ENCODE data around the gene CCNB3. TPM values are rescaled to one million over a fixed set of nuclear protein-coding genes. Genes with fewer than 3 reads are reported as not detected.

Gene CCNB3
- total RNA-seq, 1 experiment from 2014 or later = 0.35 TPM

DNA sequence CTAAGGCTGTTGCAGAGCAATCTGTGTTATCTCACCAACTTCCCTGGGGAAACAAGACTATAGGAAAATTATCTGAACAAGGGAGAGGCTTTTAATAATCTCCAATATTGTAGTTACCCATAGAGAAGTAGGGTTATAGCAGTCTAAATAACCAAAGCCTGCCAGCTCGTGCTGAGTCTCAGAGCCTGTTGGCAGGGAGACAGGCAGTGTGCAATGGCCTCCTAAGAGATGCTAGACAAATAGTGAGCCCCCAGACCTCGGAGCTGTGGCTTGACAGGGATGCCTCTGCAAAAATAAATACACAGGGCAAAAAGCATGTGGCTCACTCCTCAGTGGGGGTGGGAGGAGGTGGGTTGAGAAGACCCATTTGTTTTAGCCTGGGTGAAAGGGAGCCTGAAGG, 189.3 kb downstream of the CCNB3 start:
- Histone ChIP-seq H2AK5ac (ENCODE audit: insufficient read length, low read length) (no peak overlapping the region), H3K23ac (ENCODE audit: insufficient read length, low read depth, low read length) (no peak overlapping the region), H4K20me1 (ENCODE audit: control insufficient read depth, insufficient read depth, insufficient read length) (no peaks in the 10 kb centered on the region), H2BK120ac (ENCODE audit: low read depth, low read length, poor library complexity, severe bottlenecking) (no peak overlapping the region), H3K4me1 (ENCODE audit: insufficient read depth, low read length) (no peaks in the 10 kb centered on the region), H3T11ph (ENCODE audit: low read length) (no peak overlapping the region), H3K9me3 (ENCODE audit: control insufficient read depth, low read depth, low read length) (no peaks in the 10 kb centered on the region), H3K56ac (ENCODE audit: insufficient read length, low read depth, low read length) (no peak overlapping the region), H2BK5ac (ENCODE audit: insufficient read length, low read length) (no peak overlapping the region), H3K23me2 (ENCODE audit: insufficient read length, low read depth, low read length, poor library complexity, severe bottlenecking) (no peaks in the 10 kb centered on the region), H4K91ac (ENCODE audit: insufficient read length, low read depth, low read length) (no peak overlapping the region), H2AFZ (ENCODE audit: low read length) (no peak overlapping the region), H3K79me2 (ENCODE audit: insufficient read depth, low read length) (no peaks in the 10 kb centered on the region), H4K8ac (replicated peaks; ENCODE audit: insufficient read length, low read depth, low read length) (no peak overlapping the region), H2BK20ac (ENCODE audit: low read depth, low read length, poor library complexity, severe bottlenecking) (no peak overlapping the region), H3K79me1 (ENCODE audit: insufficient read depth, low read depth, low read length, poor library complexity, severe bottlenecking) (no peaks in the 10 kb centered on the region), H3K14ac (ENCODE audit: insufficient read depth, low read length) (no peak overlapping the region), H2BK15ac (ENCODE audit: low read depth, low read length) (no peak overlapping the region), H3K27me3 (ENCODE audit: insufficient read depth, low read length) (no peaks in the 10 kb centered on the region), H2BK12ac (ENCODE audit: insufficient read length, low read depth, low read length) (no peak overlapping the region), H3K9ac (ENCODE audit: extremely low read depth, insufficient read length, low read length) (no peak overlapping the region), H3K18ac (ENCODE audit: insufficient read length, low read depth, low read length) (no peak overlapping the region), H3K27ac (ENCODE audit: insufficient read length, low read depth, low read length) (no peak overlapping the region), H3K4ac (ENCODE audit: low read depth, low read length) (no peak overlapping the region), H4K5ac (ENCODE audit: insufficient read length, low read depth, low read length) (no peak overlapping the region), H3K4me2 (ENCODE audit: insufficient read depth, insufficient read length, low read length) (no peak overlapping the region)
- no CpG with 5 or more reads among the region's 2 CpGs for WGBS (ENCODE audit: extremely low coverage, insufficient read length, low lambda C conversion rate)
- no peak overlapping the region for H3K4me3 Mint-ChIP-seq
- peaks cover 60 to 73% of the 10 kb centered on the region in 2 experiments for H3K9me3 Mint-ChIP-seq
- no peak overlapping the region for H3K27ac Mint-ChIP-seq
- no peak for DNase-seq
- no peak for TF ChIP-seq CTCF (conservative IDR thresholded peaks at IDR 0.05)
- no peaks in the 10 kb centered on the region for H3K4me1 Mint-ChIP-seq
- H3K36me3 Mint-ChIP-seq (ENCODE audit: insufficient read depth in 1 of 3, low read depth in 3 of 3) = peaks cover 0 to 7% (median 0%) of the 10 kb centered on the region in 3 experiments; a peak in 4 of 7 replicates
- H3K27me3 Mint-ChIP-seq (ENCODE audit: low read depth) = no peaks in the 10 kb centered on the region

Other genes with a start within 250 kb of the CCNB3 start
- not detected in 2 replicates for gene AKAP4, start 3.8 kb upstream of the CCNB3 start, total RNA-seq (2021)

Measured in H9 (cell line).